GM21619 (cell line): ENCODE results near the gene CEP89.
A peak's percentile ranks its signal among the peaks of the same experiment; 100 is the strongest.
"Not testable (repeated sequence)": the region's sequence is repeated elsewhere in the genome, so short reads cannot be mapped to it uniquely, and the experiment has no call there.

Experiments
- ATAC-seq: cut with Tn5 transposase; IDR thresholded peaks from one replicate; pipeline ENCODE4 v1.9.1; 2021; ENCODE audit not compliant: unreplicated experiment

CEP89 gene

DNA sequence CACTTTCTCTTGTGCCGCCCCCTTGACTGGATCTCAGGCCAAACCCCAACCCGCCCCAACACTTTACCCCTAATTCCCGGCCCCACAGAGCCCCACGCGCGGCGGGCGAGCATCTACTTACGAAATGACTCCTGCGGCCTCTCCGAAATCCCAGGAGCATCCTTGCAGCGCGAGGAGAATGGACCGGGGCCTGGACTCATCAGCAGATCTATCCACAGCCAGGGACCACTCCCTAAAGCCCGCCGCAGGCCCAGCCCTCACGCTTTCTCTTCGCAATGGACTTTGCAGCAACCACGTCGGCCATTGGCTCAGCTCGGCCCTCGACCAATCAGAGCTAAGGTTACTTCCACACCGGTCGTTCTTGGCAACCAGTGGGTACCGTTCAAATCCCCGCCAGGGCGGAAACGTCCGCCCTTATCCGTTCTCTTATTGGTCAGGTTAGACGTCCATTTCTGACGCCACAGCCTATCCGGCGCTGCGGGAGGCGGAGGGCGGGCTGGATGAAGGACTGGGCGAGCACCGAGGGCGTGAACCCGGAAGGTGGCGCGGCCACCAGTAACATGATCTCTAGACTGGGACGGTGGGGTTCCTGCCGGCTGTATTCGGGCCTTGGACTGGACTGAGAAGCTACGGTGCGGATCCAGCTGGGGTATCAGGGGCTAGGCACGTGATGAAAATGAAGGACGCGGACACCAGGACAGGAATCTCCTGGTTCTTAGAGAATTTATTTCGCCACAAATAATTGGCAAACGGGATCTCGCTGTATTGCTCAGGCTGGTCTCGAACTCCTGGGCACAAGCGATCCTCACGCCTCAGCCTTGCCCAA, at the start of gene CEP89, which contains the start of gene FAAP24:
CEP89 (minus strand) TSS at position 244 of the 826 bp plus-strand sequence; CDS start at position 160, 84 bp downstream.
FAAP24 (plus strand) TSS at position 528 of the 826 bp plus-strand sequence. CDS start 955 bp downstream, outside the sequence.
- peak; percentile 97 for ATAC-seq

DNA sequence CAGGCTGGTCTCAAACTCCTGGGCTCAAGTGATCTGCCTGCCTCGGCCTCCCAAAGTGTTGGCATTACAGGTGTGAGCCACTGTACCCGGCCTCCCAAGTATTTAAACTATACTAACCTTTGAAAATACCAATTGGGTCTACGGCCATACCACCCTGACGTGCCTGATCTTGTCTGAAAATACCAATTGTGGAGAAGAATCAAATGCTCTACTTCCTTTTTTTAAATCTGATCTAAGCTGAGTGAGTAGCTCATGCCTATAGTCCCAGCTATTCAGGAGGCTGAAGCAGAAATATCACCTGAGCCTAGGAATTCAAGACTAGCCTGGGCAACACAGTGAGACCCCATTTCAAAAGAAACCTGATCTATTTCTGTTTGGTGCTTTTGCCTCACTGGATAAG, 39.1 kb upstream of the CEP89 start:
- not testable (repeated sequence) for ATAC-seq

DNA sequence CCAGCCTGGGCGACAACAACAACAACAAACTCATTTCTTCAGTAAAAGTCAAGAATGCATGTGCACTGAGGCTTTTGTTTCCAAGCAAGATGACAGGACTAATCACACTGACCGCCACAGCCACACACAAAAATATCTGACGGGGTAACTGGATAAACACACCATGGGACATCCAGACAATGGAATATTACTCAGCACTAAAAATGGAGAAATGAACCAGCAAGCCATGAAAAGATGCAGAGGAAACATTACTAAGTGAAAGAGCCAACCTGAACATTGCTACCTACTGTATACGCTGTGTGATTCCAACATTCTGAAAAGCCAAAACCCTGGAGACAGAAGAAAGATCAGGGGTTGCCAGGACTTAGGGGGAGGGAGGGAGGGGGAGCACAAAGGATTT, 37.0 kb upstream of the CEP89 start:
- no peak for ATAC-seq

DNA sequence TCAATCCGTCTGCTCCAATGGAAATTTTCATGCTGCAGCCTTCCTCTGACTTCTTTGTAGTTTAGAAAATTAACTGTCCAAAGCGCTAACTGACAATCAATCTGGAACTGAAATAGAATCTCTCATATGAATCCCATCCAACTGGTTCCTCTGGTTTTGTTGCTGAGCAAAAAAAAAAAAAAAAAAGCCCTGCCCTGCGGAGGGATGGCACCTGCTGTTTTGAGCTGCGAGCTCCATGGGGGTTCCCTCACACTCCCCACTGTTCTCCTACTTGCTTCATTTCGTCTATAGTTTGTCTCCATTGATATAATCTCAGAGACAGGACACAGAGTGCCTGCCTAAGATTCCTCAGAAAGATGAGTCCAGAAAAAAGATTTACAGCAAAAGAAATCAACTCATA, 33.7 kb upstream of the CEP89 start:
- no peak for ATAC-seq

DNA sequence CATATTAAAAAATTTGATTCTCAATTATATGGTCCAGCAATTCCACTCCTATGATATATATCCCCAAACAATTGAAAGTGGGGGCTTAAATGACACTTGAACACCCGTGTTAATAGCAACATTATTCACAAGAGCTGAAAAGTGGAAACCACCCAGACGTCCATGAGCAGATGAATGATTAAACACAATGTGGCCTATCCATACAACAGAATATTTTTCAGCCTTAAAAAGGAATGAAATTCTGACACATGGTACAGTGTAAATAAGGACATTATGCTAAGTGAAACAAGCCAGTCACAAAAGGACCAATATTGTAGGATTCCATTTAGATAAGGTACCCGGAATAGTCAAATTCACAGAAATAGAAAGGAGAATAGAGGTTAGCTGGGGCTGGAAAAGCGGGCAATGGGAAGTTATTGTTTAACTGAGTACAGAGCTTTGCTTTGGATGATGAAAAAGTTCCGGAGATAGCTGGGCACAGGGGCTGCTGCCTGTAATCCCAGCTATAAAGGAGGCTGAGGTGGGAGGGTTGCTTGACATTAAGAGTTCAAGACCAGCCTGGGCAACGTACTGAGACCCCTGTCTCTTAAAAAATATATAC, 31.8 kb upstream of the CEP89 start:
- ATAC-seq = not testable (repeated sequence)

DNA sequence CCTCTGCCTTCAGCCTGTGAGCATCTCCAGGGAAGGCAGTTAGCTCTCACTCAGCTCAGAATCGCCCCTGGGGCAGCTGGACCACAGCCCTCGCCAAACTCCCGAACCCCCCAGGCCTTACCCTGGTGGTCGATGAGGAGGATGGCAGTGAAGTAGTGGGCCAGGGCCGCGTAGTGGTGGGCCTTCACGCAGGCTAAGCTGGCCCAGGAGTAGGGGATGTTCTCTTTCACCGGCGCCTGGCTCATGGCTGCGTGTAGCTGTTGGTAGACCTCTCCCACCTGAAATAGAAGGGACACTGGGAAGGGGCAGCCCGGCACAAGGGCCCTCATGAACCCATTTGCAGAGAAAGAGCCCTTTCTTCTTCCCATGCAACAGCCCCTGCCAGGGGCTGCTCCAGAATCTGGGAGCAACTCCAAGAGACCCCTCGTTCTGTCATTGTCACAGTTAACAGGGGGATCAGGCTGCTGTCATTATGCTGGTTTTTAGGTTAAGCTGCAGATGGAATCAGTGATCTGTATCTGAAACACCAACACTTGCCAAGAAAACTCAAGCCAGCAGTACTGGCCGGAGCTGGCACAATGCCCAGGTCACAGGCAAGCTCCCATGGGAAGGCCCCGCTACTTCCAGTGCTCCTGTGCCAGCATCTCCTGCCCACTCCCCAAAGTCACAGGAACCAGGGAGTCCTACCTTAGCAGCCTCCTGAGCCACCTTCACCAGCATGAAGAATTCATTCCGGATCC, 30.5 kb upstream of the CEP89 start:
- not testable (repeated sequence) for ATAC-seq

DNA sequence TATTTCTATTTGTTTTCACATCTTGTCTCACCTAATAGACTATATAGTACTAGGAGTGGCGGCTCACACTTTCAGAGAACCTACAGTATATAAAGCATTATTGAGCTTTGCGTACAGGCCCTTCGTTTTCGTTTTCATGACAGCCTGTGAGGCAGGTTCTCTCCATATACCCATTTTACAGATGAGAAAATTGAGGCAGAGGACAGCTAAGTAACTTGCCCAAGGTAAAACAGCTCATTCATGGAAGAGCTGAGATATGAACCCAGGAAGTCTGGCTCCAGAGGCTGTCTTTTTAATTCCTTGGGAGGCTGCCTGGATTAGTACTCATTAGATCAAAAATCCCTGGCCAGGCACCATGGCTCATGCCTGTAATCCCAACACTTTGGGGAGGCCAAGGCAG, 29.2 kb upstream of the CEP89 start:
- no peak for ATAC-seq

DNA sequence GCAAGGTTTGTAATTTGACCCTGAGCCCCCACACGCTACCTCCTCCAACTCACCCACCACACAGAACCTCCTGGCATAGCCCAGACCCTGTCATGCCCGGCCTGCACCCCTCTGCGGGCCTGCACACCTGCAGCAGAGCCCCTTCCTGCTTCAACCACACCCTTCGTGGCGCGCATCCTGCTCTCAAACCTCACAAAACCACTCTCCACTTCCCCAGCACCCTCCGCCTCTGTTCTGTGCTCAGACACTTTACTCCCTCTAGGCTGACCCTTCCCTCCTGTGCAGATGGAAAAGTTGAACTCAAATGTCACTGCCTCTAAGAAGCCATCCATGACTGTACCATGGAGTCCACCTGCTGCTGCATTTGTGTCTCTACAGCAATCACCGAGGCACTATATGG, 28.8 kb upstream of the CEP89 start:
- no peak for ATAC-seq

DNA sequence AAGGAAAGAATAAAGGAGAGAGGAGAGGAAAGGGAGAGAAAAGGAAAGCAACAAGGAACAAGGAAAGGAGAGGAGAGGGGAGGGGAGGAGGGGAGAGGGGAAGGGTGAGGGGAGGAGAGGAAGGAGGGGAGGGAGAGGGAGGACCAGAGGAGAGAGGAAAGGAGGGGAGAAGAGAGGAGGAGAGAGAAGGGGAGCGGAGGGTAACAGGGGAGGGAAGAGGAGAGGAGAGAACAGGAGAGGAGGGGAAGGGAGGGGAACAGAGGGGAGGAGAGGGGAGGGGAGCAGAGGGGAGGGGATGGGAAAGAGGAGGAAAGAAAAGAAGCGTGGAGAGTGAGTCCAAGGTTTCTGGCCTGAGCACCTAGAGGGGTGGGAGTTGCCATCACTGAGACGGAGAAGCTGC, 27.0 kb upstream of the CEP89 start:
- no peak for ATAC-seq

DNA sequence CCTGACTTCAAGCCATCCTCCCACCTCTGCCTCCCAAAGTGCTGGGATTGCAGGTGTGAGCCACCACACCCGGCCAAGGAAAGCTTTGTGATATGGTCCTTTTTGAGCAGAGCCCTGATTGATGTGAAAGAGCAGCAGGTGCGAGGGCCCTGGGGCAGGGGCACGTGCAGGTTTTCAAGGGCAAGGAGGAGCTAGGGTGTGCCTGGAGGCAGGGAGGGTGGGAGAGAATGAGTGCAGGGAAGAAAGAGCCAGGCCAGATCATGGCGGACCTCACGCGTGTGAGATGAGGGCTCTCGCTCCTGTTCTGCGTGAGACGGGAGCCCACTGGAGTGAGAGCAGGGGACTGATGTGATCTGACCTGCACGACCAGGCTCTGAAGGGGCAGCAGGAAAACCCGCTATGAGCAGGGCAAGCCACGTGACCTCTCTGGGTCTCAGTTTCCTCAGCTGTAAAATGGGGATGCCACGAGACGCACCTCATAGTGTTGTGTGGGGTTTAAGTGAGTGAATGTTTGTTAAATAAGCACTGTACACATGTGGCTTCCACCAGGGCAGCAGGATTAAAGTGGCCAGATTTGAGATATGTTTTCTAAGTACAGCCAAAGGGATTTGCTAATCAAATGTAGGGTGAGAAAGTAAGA, 26.1 kb upstream of the CEP89 start:
- ATAC-seq = no peak

DNA sequence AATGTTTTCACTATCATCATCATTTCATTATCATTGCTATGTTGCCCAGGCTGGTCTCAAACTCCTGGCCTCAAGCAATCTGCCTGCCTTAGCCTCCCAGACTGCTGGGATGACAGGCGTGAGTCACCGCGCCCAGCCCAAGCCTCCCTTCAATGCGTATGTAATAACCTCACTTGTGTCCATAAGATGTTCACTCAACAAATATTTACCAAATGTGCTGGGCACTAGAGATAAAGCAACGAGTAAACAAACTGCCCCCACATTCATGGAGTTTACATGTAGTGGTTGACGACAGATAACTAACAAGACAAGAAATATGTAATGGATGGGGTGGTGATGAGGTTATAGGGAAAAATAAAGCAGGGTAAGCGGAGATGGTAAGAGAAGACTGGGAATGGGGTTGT, 25.3 kb upstream of the CEP89 start:
- not testable (repeated sequence) for ATAC-seq

DNA sequence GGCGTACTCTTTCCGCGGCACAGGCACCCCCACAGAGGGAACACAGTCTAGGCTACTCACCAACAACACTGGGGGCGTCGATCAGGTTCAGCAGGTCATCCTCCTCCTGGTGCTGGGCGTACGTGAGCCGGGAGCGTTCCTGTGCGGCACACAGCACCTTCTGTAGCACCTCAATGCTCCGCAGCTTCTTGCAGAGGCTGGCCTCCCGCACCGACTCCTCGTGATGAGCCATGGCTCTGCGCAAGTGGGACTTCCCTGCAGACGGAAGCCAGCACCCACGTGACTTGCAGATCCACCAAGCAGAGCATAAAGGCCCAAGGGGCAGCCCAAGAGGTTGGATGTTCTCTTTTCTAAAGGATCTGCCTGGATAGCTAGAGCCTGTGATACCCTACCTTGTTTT, 24.2 kb upstream of the CEP89 start:
- not testable (repeated sequence) for ATAC-seq

DNA sequence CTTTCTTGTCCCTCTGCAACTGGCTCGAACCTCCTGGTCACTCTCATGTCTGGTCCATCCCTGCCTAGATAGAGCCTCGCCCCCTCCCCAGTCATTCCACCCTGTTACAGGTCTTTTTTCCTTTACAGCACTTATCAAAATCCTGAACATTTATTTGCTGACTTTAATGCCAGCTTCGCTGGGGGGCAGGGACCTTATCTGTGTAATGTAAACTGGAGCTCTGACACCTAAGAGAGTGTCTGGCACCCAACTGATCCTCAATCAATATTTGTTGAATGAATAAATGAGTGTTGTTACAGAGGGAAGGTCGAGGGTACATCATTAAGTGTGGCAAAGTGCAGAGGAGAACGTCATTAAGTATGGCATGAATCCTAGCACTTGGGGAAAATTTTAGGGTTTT, 17.0 kb upstream of the CEP89 start:
- no peak for ATAC-seq

DNA sequence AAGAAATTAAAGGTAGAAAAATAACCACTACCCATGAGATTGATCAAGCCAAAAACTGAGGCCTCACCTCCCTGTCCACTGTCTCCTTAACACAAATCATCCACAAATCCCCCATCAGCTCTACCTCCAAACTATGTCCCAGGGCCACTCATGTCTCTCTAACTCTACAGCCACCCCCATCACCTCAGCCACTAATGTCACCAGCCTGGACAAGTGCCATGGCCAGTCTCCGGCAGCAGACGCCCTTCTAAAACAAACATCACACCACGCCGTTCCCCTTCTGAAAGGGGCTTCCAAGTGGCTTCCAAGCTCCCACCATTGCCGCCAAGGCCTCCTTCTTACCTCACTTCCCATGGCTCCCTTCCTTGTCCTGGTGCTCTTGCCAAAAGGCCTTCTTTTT, 16.5 kb upstream of the CEP89 start:
- ATAC-seq = not testable (repeated sequence)

DNA sequence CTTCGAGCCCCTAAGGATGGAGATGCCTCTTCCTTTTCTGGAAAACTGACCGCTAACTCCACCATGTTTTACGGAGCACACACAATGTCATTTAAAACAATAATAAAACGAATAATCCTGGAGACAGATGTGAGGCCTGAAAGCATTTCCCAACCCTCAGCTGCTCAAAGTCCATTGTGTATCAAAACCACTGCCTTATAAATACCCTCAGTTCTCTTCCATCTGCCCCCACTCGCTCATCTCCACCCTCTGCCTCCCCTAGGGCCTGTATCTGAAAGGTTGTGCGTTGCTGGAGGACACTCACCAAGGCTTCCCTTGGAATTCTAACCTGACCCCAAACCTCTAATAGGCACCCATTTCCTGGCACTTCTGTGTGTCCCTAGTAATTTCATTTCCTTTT, 10.7 kb upstream of the CEP89 start:
- ATAC-seq = not testable (repeated sequence)

DNA sequence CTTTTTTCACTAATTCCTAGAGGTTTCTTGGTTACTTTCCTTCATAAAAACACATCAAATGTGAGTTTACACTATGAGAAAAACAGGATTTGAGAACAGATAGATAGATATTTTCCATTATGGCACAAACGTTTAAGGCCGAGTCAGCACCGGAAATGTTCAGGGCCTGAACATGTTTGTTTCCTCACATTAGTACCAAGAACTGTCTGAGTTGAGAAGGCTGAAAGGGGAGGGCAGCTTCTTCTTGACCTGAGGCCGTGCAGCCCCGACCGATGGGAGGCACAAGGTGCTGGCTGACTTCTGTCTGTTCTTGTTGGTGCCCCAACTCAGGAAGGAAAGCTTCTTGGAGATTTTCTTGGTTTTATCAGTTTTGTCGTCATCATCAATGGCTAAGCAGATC, 8.0 kb upstream of the CEP89 start:
- not testable (repeated sequence) for ATAC-seq

DNA sequence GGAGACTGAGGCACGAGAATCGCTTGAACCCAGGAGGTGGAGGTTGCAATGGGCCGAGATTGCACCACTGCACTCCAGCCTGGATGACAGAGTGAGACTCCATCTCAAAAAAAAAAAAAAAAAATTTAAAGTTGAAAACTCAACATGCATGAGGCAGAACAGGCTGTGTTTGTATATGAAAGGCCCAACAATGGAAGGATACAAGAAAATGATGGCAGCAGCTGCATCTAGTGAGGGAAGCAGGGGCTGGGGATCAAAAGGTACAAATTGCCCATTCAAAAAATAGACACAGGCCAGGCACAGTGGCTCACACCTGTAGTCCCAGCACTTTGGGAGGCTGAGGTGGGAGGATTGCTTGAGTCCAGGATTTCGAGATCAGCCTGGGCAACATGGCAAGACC, 6.1 kb upstream of the CEP89 start:
- ATAC-seq = not testable (repeated sequence)

DNA sequence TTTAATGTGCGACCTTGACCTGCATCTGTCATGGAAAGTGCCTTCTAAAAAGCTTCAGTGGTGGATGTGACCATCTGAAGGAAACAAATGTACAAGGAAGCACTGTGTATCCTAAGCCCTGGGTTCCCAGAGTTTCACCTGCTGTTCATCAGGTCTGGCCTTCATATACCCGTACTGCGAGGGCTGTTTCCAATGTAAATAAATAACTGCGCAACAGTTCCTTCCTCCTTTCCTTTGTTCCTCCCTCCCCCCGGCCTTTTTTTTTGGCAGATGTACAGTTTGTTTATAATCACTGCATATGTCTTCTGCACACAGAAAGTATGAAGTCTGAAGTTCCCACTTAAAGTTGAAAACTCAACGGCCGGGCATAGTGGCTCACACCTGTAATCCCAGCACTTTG, 5.5 kb upstream of the CEP89 start:
- ATAC-seq = no peak

DNA sequence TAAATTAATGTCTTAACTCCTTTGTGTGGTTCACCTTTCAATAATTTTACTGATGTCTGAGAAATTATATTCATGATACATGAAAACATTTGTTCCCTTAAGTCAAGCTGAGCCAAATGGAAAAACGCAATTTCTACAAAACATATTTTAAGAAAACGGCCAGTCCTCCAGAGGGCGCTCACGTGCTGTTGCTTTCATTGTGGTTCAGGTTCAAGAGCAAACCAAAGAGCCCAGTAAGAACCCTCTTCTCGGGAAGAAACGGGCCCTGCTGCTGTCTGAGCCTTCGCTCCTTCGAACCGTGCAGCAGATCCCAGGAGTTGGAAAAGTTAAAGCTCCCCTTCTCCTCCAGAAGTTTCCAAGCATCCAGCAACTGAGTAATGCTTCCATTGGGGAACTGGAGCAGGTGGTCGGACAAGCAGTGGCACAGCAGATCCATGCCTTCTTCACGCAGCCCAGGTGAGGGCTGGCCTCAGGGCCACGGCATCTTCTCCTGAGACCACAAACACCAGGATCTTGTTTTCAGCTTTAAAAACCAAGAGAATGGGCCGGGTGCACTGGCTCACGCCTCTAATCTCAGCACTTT, 4.6 kb upstream of the CEP89 start:
- no peak for ATAC-seq

DNA sequence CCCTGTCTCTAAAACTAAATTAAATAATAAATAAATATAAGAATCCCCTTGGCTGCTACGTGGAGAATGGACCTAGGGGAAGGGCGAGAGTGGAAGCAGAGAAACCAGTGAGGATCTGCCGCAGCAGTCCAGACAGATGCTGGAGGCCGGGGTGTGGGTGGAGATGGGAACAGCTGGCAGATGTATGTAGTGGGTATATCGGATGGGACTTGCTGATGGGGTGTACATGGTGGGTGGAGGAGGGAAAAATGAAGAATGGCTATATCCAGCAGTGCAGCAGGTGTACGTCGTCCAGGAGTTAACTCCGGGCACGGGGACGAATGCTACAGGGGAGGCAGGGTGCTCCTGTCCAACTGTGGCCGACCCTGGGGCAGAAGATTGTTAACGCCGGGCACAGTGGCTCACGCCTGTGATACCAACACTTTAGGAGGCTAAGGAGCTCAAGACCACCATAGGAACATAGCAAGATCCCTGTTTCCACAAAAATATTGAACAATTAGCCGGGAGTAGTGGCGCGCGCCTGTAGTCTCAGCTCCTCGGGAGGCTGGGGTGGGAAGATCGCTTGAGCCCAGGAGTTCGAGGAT, 654 bp downstream of the CEP89 start:
- ATAC-seq = no peak
